BLaER1 (cell line): ENCODE measurements around the gene BORA.
A peak's percentile ranks its signal among the peaks of the same experiment; 100 is the strongest.
"Not testable (repeated sequence)": the region's sequence is repeated elsewhere in the genome, so short reads cannot be mapped to it uniquely, and the experiment has no call there.

Source experiments
- H3K27ac ChIP-seq: shearing (Covaris generic); formaldehyde crosslinking; 2 replicates; pipeline ENCODE4 v1.8.1; 2022
- H3K27me3 ChIP-seq: shearing (Covaris generic); formaldehyde crosslinking; 2 replicates; pipeline ENCODE4 v1.8.1; 2022
- H3K36me3 ChIP-seq: shearing (Covaris generic); formaldehyde crosslinking; 2 replicates; pipeline ENCODE4 v1.8.1; 2022
- H3K4me1 ChIP-seq: shearing (Covaris generic); formaldehyde crosslinking; 2 replicates; pipeline ENCODE4 v1.8.1; 2022
- H3K4me2 ChIP-seq: shearing (Covaris generic); formaldehyde crosslinking; 2 replicates; pipeline ENCODE4 v1.8.1; 2022
- H3K4me3 ChIP-seq: shearing (Covaris generic); formaldehyde crosslinking; 2 replicates; pipeline ENCODE4 v1.8.1; 2022
- H3K9ac ChIP-seq: shearing (Covaris generic); formaldehyde crosslinking; 2 replicates; pipeline ENCODE4 v1.8.1; 2022
- H3K9me3 ChIP-seq: shearing (Covaris generic); formaldehyde crosslinking; 2 replicates; pipeline ENCODE4 v1.8.1; 2022
- H4K20me1 ChIP-seq: shearing (Covaris generic); formaldehyde crosslinking; 2 replicates; pipeline ENCODE4 v1.8.1; 2022
- Cebpa-rat ChIP-seq: shearing (Covaris generic); IDR thresholded peaks from 2 replicates; pipeline ENCODE4 v1.8.1; 2022

The BORA gene

DNA sequence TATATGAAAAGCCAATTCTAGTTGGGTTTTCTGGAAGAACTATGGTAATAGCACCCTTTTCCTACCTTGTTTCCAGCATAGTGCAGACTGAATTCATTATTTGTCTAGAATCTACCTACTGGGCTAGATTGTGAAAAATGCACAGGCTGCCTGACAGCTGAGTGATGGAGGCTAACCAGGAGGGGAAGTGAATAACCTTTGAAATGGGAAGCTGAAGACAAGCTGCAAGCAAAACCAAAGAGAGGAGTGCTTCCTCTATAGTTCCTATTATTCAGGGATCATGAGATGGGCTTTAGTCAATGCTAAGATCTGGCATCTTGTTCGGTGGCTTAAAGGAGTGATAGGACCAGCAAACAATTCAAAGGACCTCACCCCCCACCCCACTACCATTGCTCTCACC lies 27.2 kb upstream of the BORA start:
- H3K36me3 ChIP-seq, result 0 out of 2 replicates have a peak, but pooled peaks cover 7% of the 10 kb centered on the region
- 0 out of 2 replicates have a peak, but pooled peaks cover 4% of the 10 kb centered on the region for H3K9me3 ChIP-seq
- H3K4me3 ChIP-seq, result no peak overlapping the region
- no peak for TF ChIP-seq Cebpa-rat
- H3K27me3 ChIP-seq, result no peaks in the 10 kb centered on the region
- peak overlapping the region; percentile 66 for H3K4me2 ChIP-seq
- H3K9ac ChIP-seq, result no peak overlapping the region
- H3K4me1 ChIP-seq, result peaks cover 17% of the 10 kb centered on the region
- no peak overlapping the region for H3K27ac ChIP-seq
- no peaks in the 10 kb centered on the region for H4K20me1 ChIP-seq

DNA sequence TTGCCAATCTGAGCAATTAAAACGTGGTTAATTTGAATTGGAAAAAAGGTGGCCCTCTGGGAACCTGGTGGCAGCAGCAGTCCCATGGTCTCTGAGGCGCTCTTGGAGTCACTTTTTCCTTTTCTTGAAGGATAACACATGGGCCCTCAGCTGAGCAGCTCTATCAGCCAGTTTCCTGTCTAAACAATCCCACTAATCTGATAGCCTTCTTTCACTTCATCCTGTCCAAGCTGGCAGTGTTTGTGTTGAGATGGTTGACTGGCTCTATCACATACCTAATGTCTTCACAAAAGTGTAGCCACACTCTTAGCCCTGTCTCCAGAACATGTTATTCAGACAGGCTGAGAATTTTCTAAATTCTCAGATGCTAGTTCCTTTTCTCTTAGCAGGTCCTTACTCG lies 10.9 kb upstream of the BORA start:
- H3K27me3 ChIP-seq, result no peaks in the 10 kb centered on the region
- H3K4me3 ChIP-seq, result no peak overlapping the region
- H3K36me3 ChIP-seq, result peaks cover 93% of the 10 kb centered on the region
- no peak for TF ChIP-seq Cebpa-rat
- peaks cover 29% of the 10 kb centered on the region for H4K20me1 ChIP-seq
- no peak overlapping the region for H3K4me2 ChIP-seq
- peaks cover 52% of the 10 kb centered on the region for H3K9me3 ChIP-seq
- no peak overlapping the region for H3K9ac ChIP-seq
- H3K4me1 ChIP-seq, result no peaks in the 10 kb centered on the region
- H3K27ac ChIP-seq, result no peak overlapping the region

DNA sequence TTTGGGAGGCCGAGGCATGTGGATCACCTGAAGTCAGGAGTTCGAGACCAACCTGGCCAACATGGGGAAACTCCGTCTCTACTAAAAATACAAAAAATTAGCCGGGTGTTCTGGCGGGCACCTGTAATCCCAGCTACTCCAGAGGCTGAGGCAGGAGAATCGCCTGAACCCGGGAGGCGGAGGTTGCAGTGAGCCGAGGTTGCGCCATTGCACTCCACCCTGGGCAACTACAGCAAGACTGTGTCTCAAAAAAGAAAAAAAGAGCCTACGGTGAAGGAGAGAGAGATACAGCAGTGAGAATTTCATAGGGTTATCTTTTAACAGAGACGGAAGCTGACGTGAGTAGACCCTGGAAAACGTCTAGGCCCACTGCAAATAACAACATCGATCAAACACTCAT lies 1.5 kb upstream of the BORA start:
- H3K36me3 ChIP-seq, result peaks cover 42% of the 10 kb centered on the region
- H3K9me3 ChIP-seq, result not testable (repeated sequence)

DNA sequence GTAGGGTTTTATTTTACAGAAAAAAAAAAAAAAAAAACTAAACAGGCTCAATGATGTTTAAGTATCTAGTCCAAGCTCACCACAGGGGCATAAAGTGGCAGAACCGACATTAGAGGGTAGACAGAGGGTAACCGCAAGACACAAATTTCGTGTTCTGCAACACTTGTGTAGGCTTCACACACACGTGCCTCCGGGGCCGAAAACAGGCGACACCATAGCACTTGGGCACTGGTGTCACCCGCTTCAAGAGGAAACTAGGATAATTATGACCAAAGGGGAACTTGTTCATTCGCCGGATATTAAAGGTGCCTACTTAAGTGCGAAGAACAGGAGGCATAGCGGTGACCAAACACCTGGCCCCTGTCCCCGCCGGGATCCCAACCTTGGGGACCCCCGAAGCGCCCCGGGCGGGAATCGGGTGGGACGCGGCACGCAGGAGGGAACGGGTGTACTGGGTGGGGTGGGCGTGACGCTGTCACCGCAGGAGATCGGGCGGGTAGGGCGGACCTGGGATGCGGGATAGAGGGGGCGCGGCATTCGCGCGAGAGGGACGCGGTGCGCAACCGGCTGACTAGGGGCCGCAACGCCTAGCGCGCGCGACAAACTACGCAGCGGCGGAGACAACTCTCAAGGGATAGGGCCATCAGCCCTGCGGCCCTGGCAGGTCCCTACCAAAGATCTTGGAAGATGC lies 852 bp upstream of the BORA start:
- TF ChIP-seq Cebpa-rat, result no peak
- Histone ChIP-seq H3K9me3 (peaks cover 5% of the 10 kb centered on the region; the same call in 1 of the 2 replicates), H3K27ac (peak overlapping the region; percentile 91), H3K4me3 (peak overlapping the region; percentile 97), H3K9ac (peak overlapping the region; percentile 91), H3K36me3 (peaks cover 43% of the 10 kb centered on the region), H3K4me1 (peaks cover 25% of the 10 kb centered on the region), H4K20me1 (peaks cover 6% of the 10 kb centered on the region; the same call in 1 of the 2 replicates), H3K4me2 (peak overlapping the region; percentile 89), H3K27me3 (no peaks in the 10 kb centered on the region)

More for the DNA sequence above, 1.5 kb upstream of the BORA start:
- H3K4me3 ChIP-seq, result peak overlapping the region; percentile 97
- H3K27ac ChIP-seq, H3K27me3 ChIP-seq: not testable (repeated sequence)
- peaks cover 25% of the 10 kb centered on the region for H3K4me1 ChIP-seq
- H3K9ac ChIP-seq, result peak overlapping the region; percentile 91; the same call in 1 of the 2 replicates
- H3K4me2 ChIP-seq, result peak overlapping the region; percentile 89
- peaks cover 11% of the 10 kb centered on the region; the same call in 1 of the 2 replicates for H4K20me1 ChIP-seq

DNA sequence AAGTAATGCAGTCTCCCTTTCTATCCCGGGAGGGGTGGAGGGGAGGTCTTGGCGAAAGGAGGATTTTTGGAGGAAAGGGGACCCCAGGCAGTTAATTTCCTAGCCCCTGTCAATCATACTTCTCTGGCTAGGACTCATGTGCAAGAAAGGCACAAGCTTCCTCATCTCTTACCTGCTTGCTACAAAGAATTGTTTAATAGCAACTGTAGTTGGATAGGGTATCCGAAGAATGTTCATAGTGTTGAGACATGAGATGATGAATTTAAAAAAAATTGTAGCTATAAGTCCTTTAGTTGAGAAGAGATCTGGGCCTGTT lies 525 bp downstream of the BORA start:
- Histone ChIP-seq H4K20me1 (no peaks in the 10 kb centered on the region), H3K4me2 (peak overlapping the region; percentile 93), H3K27ac (peak overlapping the region; percentile 80), H3K9me3 (peaks cover 5% of the 10 kb centered on the region; the same call in 1 of the 2 replicates), H3K9ac (peak overlapping the region; percentile 84), H3K36me3 (peaks cover 46% of the 10 kb centered on the region), H3K27me3 (no peaks in the 10 kb centered on the region), H3K4me1 (peaks cover 25% of the 10 kb centered on the region), H3K4me3 (peak overlapping the region; percentile 97)
- TF ChIP-seq Cebpa-rat, result no peak

DNA sequence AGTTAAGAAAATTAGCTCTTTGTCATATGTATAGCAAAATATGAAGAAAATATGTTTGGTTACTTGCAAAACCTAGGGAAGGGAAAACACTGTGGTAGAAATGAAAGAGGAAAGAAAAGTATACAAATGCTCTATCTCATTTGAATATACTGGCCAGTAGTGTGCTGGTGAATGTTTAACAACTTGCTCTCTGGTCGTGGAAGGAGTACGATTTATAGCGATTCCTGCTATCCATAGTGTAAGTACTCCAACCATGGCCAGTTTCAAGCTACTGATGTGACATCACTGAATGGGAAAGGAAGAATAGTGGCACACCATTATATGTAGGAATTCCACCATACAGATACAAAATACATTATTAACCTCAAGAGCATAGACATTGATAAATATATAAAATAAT lies 9.3 kb downstream of the BORA start:
- no peak for TF ChIP-seq Cebpa-rat
- Histone ChIP-seq H3K9me3 (no peaks in the 10 kb centered on the region), H3K27me3 (no peaks in the 10 kb centered on the region), H3K4me1 (no peaks in the 10 kb centered on the region), H3K27ac (no peak overlapping the region), H4K20me1 (peaks cover 24% of the 10 kb centered on the region; the same call in 1 of the 2 replicates), H3K4me3 (no peak overlapping the region), H3K36me3 (peaks cover 66% of the 10 kb centered on the region), H3K4me2 (no peak overlapping the region), H3K9ac (no peak overlapping the region)

DNA sequence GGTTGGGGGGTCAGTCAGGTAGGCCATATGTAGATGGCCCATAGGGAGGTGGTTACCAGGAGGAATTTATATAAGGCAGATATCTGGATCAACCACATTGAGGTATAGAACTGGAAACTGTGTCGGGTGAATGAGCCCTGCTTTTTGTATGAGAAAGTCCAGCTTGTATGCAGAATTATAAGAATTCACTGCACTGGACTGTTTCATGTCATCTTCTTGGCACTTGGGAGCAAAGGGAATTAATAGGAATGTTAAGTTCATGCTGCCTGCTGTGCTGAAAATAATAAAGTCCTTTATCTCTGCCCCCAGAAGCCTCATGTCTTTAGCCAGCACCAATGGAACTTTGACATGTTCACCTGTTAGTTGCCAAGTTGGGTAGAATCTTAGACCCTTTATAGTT lies 12.3 kb downstream of the BORA start:
- Histone ChIP-seq H3K4me3 (no peak overlapping the region), H3K4me1 (no peaks in the 10 kb centered on the region), H3K4me2 (no peak overlapping the region), H3K36me3 (peaks cover 59% of the 10 kb centered on the region), H3K27ac (no peak overlapping the region), H3K9ac (no peak overlapping the region), H4K20me1 (peaks cover 34% of the 10 kb centered on the region; the same call in 1 of the 2 replicates), H3K9me3 (no peaks in the 10 kb centered on the region), H3K27me3 (no peaks in the 10 kb centered on the region)
- TF ChIP-seq Cebpa-rat, result no peak

DNA sequence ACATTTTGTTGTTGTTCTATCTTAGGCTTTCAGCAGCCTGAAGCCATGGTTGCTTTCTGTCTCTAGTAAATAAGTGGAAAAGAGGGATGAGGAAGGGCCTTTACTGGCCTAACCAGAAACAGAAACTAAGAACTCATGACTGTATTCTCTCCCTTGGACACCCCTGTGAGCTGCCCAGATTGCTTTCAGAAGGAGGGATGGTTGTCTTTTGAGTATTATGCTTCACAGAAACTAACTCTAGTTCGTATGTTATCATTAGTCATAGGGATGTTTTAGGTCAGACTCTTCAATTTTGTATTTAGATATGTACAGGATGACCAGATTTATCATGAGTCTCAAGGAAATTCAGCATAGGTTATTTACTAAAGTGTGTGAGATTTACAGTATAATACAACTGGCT lies 17.5 kb downstream of the BORA start:
- Histone ChIP-seq H3K36me3 (peaks cover 75% of the 10 kb centered on the region), H3K4me1 (no peaks in the 10 kb centered on the region), H3K27me3 (no peaks in the 10 kb centered on the region), H3K9ac (no peak overlapping the region), H3K27ac (no peak overlapping the region), H3K9me3 (no peaks in the 10 kb centered on the region), H4K20me1 (peaks cover 60% of the 10 kb centered on the region), H3K4me2 (no peak overlapping the region), H3K4me3 (no peak overlapping the region)
- no peak for TF ChIP-seq Cebpa-rat

DNA sequence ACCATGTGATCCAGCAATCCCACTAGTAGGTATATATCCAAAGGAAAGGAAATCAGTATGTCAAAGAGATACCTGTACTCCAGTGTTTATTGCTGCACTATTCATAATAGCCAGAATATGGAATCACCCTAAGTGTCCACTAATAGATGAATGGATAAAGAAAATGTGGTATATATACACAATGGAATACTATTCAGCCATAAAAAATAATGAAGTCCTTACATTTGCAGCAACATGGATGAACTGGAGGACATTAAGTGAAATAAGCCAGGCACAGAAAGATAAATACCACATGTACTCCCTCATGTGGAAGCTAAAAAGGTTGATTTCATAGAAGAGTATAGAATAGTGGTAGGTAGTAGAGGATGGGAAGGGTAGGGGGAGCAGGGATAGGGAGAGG lies 23.5 kb downstream of the BORA start:
- H3K4me2 ChIP-seq, result no peak overlapping the region
- H4K20me1 ChIP-seq, result peaks cover 76% of the 10 kb centered on the region
- no peak overlapping the region for H3K27ac ChIP-seq
- no peaks in the 10 kb centered on the region for H3K4me1 ChIP-seq
- no peaks in the 10 kb centered on the region for H3K27me3 ChIP-seq
- no peak overlapping the region for H3K9ac ChIP-seq
- peaks cover 97% of the 10 kb centered on the region for H3K36me3 ChIP-seq
- TF ChIP-seq Cebpa-rat, result no peak
- 0 out of 2 replicates have a peak, but pooled peaks cover 4% of the 10 kb centered on the region for H3K9me3 ChIP-seq
- H3K4me3 ChIP-seq, result no peak overlapping the region

DNA sequence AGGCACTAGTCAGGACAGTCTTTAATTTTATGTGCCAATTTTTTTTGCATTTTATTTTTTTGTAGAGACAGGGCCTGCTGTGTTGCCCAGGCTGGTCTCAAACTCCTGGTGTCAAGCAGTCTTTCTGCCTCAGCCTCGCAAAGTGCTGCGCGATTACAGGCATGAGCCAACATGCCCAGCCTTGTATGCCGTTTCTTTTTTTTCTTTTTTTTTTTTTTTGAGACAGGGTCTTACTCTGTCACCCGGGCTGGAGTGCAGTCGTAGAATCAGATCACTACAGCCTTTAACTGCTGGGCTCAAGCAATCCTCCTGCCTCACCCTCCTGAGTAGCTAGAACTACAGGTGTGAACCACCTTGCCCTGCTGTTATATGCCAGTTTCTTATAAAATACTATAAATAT lies 26.4 kb downstream of the BORA start:
- no peak overlapping the region for H3K27ac ChIP-seq
- H3K9ac ChIP-seq, result no peak overlapping the region
- H3K27me3 ChIP-seq, result no peaks in the 10 kb centered on the region
- H3K9me3 ChIP-seq, result 0 out of 2 replicates have a peak, but pooled peaks cover 4% of the 10 kb centered on the region
- TF ChIP-seq Cebpa-rat, result no peak
- H4K20me1 ChIP-seq, result peaks cover 60% of the 10 kb centered on the region
- H3K36me3 ChIP-seq, result peaks cover 98% of the 10 kb centered on the region
- no peak overlapping the region for H3K4me3 ChIP-seq
- no peak overlapping the region for H3K4me2 ChIP-seq
- no peaks in the 10 kb centered on the region for H3K4me1 ChIP-seq
